RWPE2 (cell line): Measurements from ENCODE around the gene MB21D2.
"Not testable (repeated sequence)": the region's sequence is repeated elsewhere in the genome, so short reads cannot be mapped to it uniquely, and the experiment has no call there.

ENCODE experiments used
- ATAC-seq: fragments of 200-7000 bp; cut with Tn5 transposase; 3 replicates; pipeline ENCODE4 v1.9.1; 2021; ENCODE audit warnings: low read depth
- DNase-seq: peaks from one replicate; pipeline ENCODE4 v3.0.0-alpha.2; 2020; ENCODE audit warnings: low spot score
- H3K27ac ChIP-seq: fragments of 450-650 bp; 2 replicates; pipeline ENCODE4 v1.5.1; 2017; ENCODE audit warnings: mild to moderate bottlenecking; ENCODE audit not compliant: poor library complexity, severe bottlenecking
- H3K27me3 ChIP-seq: fragments of 250-450 bp; sonication (Bioruptor Pico); 2 replicates; pipeline ENCODE4 v1.5.1; 2021; ENCODE audit warnings: mild to moderate bottlenecking, moderate library complexity; ENCODE audit not compliant: insufficient read depth, poor library complexity, severe bottlenecking
- H3K36me3 ChIP-seq: fragments of 250-450 bp; sonication (Bioruptor Pico); 2 replicates; pipeline ENCODE4 v1.5.1; 2020; ENCODE audit warnings: low read depth, mild to moderate bottlenecking, moderate library complexity
- H3K4me1 ChIP-seq: fragments of 250-450 bp; sonication (Bioruptor Pico); 2 replicates; pipeline ENCODE4 v1.5.1; 2021; ENCODE audit warnings: mild to moderate bottlenecking, moderate library complexity; ENCODE audit not compliant: insufficient read depth, poor library complexity, severe bottlenecking
- H3K4me3 ChIP-seq: fragments of 250-450 bp; sonication (Bioruptor Pico); 2 replicates; pipeline ENCODE4 v1.5.1; 2021; ENCODE audit warnings: mild to moderate bottlenecking, moderate library complexity; ENCODE audit not compliant: severe bottlenecking
- H3K9me3 ChIP-seq: fragments of 250-450 bp; sonication (Bioruptor Pico); 2 replicates; pipeline ENCODE4 v1.5.1; 2021; ENCODE audit warnings: mild to moderate bottlenecking, moderate library complexity; ENCODE audit not compliant: severe bottlenecking
- CTCF ChIP-seq: fragments of 450-650 bp; IDR thresholded peaks from one replicate; pipeline ENCODE4 v1.5.1; 2017; ENCODE audit warnings: mild to moderate bottlenecking, moderate library complexity; ENCODE audit not compliant: poor library complexity, severe bottlenecking

MB21D2 gene

GRCh38 chr3:192778508-192778907 is 139.1 kb downstream of the MB21D2 start:
- Histone ChIP-seq H3K27ac (no peak overlapping the region), H3K4me1 (no peaks in the 10 kb centered on the region), H3K27me3 (peaks cover 9% of the 10 kb centered on the region), H3K9me3 (peaks cover 2% of the 10 kb centered on the region), H3K36me3 (no peaks in the 10 kb centered on the region), H3K4me3 (no peak overlapping the region)
- DNase-seq (no peak), ATAC-seq (no peak)
- no peak for TF ChIP-seq CTCF

- H3K27me3 ChIP-seq, H3K36me3 ChIP-seq, H3K9me3 ChIP-seq, DNase-seq, H3K27ac ChIP-seq, ATAC-seq, H3K4me1 ChIP-seq, H3K4me3 ChIP-seq: not testable (repeated sequence)
Measured at GRCh38 chr3:192774341-192774740, 143.3 kb downstream of the MB21D2 start.

- Histone ChIP-seq H3K4me1 (no peaks in the 10 kb centered on the region), H3K27ac (no peak overlapping the region), H3K36me3 (no peaks in the 10 kb centered on the region), H3K9me3 (peaks cover 2% of the 10 kb centered on the region), H3K27me3 (peaks cover 7% of the 10 kb centered on the region), H3K4me3 (no peak overlapping the region)
- peak; percentile 64 for TF ChIP-seq CTCF
- ATAC-seq (peak; percentile 75; the same call in 2 of the 3 replicates), DNase-seq (no peak)
Measured at GRCh38 chr3:192772240-192772894, 145.3 kb downstream of the MB21D2 start.

GRCh38 chr3:192758654-192759053 is 159.0 kb downstream of the MB21D2 start:
- H3K27ac ChIP-seq = no peak overlapping the region
- TF ChIP-seq CTCF = no peak
- no peaks in the 10 kb centered on the region for H3K4me1 ChIP-seq
- no peaks in the 10 kb centered on the region for H3K9me3 ChIP-seq
- no peaks in the 10 kb centered on the region for H3K36me3 ChIP-seq
- no peaks in the 10 kb centered on the region for H3K27me3 ChIP-seq
- ATAC-seq = no peak
- DNase-seq = no peak
- H3K4me3 ChIP-seq = no peak overlapping the region

GRCh38 chr3:192751148-192751547 is 166.5 kb downstream of the MB21D2 start:
- Histone ChIP-seq H3K9me3 (no peaks in the 10 kb centered on the region), H3K4me3 (no peak overlapping the region), H3K36me3 (no peaks in the 10 kb centered on the region), H3K4me1 (no peaks in the 10 kb centered on the region), H3K27me3 (no peaks in the 10 kb centered on the region), H3K27ac (no peak overlapping the region)
- TF ChIP-seq CTCF = no peak
- DNase-seq (no peak), ATAC-seq (no peak)
